H1 (cell line): ENCODE data around the gene MIS18A.

ENCODE experiments used
- CTCF ChIP-seq, 3 experiments: IDR thresholded peaks; 1 replicate in 2 of 3; 2 replicates in 1 of 3; pipeline versions ENCODE4 v1.5.1 to v1.6.1; 2011; ENCODE audit warnings: low read length in 3 of 3, mild to moderate bottlenecking in 3 of 3, inconsistent platforms in 2 of 3, low read depth in 1 of 3, moderate library complexity in 1 of 3; ENCODE audit not compliant: insufficient read depth in 1 of 3; ENCODE audit errors: control extremely low read depth in 1 of 3
- GTF2F1 ChIP-seq: IDR thresholded peaks from 2 replicates; pipeline ENCODE4 v1.6.1; 2012; ENCODE audit warnings: low read depth, low read length, improper control_type of control experiment, borderline replicate concordance
- POLR2A ChIP-seq, 2 experiments: IDR thresholded peaks; 1 replicate in 1 of 2; 2 replicates in 1 of 2; pipeline ENCODE4 v1.6.1; 2011; ENCODE audit warnings: low read depth in 2 of 2, low read length in 2 of 2, mild to moderate bottlenecking in 2 of 2; ENCODE audit errors: control extremely low read depth in 1 of 2
- POLR2AphosphoS5 ChIP-seq: IDR thresholded peaks from 2 replicates; pipeline ENCODE4 v1.6.1; 2011; ENCODE audit warnings: low read depth, low read length
- RFX5 ChIP-seq: IDR thresholded peaks from 2 replicates; pipeline ENCODE4 v1.6.1; 2011; ENCODE audit warnings: low read depth, low read length, improper control_type of control experiment, borderline replicate concordance
- SUZ12 ChIP-seq: fragments of 200-600 bp; sonication (generic); IDR thresholded peaks from 2 replicates; pipeline ENCODE4 v1.6.1; 2012; ENCODE audit warnings: mild to moderate bottlenecking, inconsistent platforms, low read length, moderate library complexity, mixed read lengths
- TF ChIP-seq, protein P1 (sequence below): IDR thresholded peaks from 2 replicates; pipeline ENCODE4 v1.6.1; 2011; ENCODE audit warnings: low read length, improper control_type of control experiment

- TF ChIP-seq, protein P1, sequence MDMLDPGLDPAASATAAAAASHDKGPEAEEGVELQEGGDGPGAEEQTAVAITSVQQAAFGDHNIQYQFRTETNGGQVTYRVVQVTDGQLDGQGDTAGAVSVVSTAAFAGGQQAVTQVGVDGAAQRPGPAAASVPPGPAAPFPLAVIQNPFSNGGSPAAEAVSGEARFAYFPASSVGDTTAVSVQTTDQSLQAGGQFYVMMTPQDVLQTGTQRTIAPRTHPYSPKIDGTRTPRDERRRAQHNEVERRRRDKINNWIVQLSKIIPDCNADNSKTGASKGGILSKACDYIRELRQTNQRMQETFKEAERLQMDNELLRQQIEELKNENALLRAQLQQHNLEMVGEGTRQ: no peak
- TF ChIP-seq POLR2A (IDR thresholded peaks at IDR 0.05; ENCODE audit: control extremely low read depth in 1 of 2, low read depth in 2 of 2, low read length in 2 of 2) (no peak), POLR2AphosphoS5 (no peak), CTCF (IDR thresholded peaks at IDR 0.05; ENCODE audit: control extremely low read depth in 1 of 3, insufficient read depth in 1 of 3, low read depth in 1 of 3, low read length in 3 of 3) (no peak), GTF2F1 (no peak), SUZ12 (no peak), RFX5 (no peak)
Observed at GRCh38 chr21:32253215-32253641, 25.6 kb downstream of the MIS18A start.
